ENCODE results near the gene NELFB. TPM values are rescaled to one million over a fixed set of nuclear protein-coding genes. Genes with fewer than 3 reads are reported as not detected.

Gene NELFB
- total RNA-seq, result 45.1 and 51.7 TPM in 2 replicates

DNA sequence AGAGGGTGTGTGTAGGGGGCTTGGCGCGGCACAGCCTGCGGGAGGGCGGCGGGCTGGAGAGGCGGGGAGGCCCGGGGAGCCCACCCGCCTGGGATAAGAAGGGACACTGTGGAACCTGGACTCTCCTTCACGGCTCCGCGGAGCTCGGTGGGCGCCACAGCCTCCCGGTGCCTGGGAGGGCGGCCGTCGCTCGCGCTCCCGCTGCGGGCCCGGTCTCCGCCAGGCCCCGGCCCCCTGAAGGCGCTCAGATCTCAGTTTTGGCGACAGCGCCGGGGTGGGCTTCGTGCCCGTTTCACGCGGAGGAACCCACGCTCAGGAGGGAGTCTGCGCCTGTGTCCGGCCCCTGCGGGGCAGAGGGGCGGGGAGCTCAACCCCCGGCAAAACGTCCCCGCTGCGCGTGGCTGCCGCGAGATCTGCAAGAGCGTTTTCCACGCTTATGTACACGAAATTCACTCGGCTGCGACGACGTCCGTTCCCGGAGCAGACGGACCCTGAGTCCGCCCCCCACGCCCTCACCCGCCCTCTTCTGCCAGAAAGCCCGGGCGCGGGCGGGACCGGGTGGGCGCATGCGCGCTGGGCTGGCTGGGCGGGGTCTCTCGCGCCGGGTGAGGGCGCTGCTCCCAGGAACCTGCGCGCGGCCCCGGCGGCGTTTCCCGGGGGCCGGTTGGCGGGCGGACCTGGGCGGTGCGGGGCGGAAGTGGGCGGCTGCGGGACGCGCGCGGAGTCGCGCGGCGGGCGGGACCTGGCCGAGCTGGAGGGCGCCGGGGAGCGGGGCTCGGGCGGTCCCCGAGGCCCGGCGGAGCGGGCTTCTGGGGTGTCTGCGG is at the start of gene NELFB:
Gene NELFB (plus strand): TSS at position 704 of the 824 bp plus-strand sequence.

DNA sequence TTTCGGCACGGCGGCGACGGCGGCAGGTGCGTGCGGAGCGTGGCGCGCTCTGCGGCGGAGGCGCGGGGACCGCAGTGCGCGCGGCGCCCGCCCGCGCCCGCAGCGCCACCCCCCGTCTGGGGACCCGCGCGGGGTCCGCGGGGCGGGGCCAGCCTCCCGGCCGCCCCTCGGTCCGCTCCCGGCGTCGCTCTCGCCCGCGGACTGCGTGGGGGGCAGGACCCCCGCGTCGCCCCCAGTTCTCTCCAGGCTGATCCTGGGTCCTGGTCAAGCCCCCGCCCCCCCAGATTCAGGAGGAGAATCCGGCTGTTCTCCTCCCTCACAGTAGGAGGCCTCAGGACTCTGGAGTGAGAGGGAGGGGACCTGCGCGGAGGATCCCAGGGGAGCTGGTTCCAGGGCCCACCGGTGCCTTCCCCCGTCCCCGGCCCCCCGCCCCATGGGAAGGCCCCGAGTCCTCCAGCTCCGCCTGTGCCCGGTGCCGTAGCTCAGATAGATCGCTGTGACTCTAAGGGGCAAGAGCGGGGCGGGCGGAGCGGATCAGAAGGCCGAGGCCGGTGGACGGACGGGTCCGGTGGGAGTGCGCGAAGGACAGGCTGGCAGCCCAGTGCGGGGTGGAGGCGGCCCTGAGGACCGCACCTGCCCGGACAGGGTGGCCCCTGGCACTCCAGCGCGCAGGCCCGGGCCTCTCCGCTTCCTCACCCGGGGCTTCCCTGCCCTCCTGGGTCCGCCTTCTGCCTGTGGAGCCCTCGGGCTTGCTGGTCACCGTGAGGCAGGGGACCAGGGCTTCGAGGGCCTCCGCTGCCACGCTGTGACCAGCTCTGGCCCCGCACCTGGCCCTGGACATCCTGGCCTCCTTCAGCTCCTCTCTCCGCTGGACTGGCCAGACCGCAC is 32.7 kb upstream of the NELFB start, which contains the start of gene RNF208:
Gene RNF208 (minus strand): TSS at position 51 of the 888 bp plus-strand sequence. CDS start 1,028 bp downstream, outside the sequence.

GRCh38 chr9:137224830-137225694 is 30.1 kb upstream of the NELFB start, which contains the start of gene CYSRT1:
Gene CYSRT1, plus strand, starts transcription at chr9:137225174. Its CDS starts 448 bp downstream, at chr9:137225622.

GRCh38 chr9:137227054-137227852 is 27.9 kb upstream of the NELFB start, which contains the start of gene RNF224:
Gene RNF224, plus strand, starts transcription at chr9:137227502. Its CDS starts 834 bp downstream, at chr9:137228336.

GRCh38 chr9:137230705-137231371 is 24.3 kb upstream of the NELFB start, which contains the start of gene SLC34A3:
Gene SLC34A3, plus strand, starts transcription at chr9:137230901. Its CDS starts 802 bp downstream, at chr9:137231703.

GRCh38 chr9:137240841-137241489 is 14.2 kb upstream of the NELFB start, which contains the start of gene TUBB4B:
Gene TUBB4B, plus strand, starts transcription at chr9:137241287. Its CDS starts 74 bp downstream, at chr9:137241361.

GRCh38 chr9:137251194-137251461 is 4.0 kb upstream of the NELFB start, which contains the start of gene STPG3:
Gene STPG3, plus strand, starts transcription at chr9:137251286. Its CDS starts 1 bp downstream, at chr9:137251287.

GRCh38 chr9:137277329-137278041 is 22.4 kb downstream of the NELFB start, which contains the start of gene TOR4A:
Gene TOR4A, plus strand, starts transcription at chr9:137277726. Its CDS starts 964 bp downstream, at chr9:137278690.

DNA sequence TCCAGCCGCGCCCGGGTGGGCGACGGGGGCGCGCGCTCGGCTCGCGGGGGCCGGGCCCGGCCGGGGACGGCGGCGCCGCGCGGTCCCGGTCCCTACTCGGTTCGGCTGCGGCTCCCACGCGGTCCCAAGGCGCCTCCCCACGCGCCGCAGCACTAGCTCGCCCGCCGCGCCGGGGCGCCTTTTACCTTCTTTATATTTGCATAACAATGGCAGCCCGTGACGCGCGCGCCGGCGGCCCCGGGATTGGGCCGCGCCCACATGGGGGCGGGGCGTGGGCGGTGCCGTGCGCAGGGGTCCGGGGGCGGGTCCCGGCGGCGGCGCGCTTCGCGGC is 47.0 kb downstream of the NELFB start, which contains the start of gene NRARP:
Gene NRARP (minus strand): TSS at position 154 of the 331 bp plus-strand sequence. CDS start 343 bp downstream, outside the sequence.

Other genes with a start within 250 kb of the NELFB start
- gene ABCA2, start 227.1 kb upstream of the NELFB start, total RNA-seq, result 0.95 and 5.2 TPM in 2 replicates
- gene FUT7, start 223.2 kb upstream of the NELFB start, total RNA-seq, result not detected in 2 replicates
- 2.9 and 9.0 TPM in 2 replicates for gene NPDC1, start 209.2 kb upstream of the NELFB start, total RNA-seq
- 0.11 and 0.39 TPM in 2 replicates for gene ENTPD2, start 201.3 kb upstream of the NELFB start, total RNA-seq
- 4.0 and 10.3 TPM in 2 replicates for gene SAPCD2, start 184.8 kb upstream of the NELFB start, total RNA-seq
- gene UAP1L1, start 177.8 kb upstream of the NELFB start, total RNA-seq, result 1.2 and 3.8 TPM in 2 replicates
- gene MAN1B1, start 168.3 kb upstream of the NELFB start, total RNA-seq, result 63.0 and 80.3 TPM in 2 replicates
- gene DPP7, start 140.6 kb upstream of the NELFB start, total RNA-seq, result 25.3 and 29.1 TPM in 2 replicates
- gene GRIN1, start 116.2 kb upstream of the NELFB start, total RNA-seq, result 0.04 and 0.23 TPM in 2 replicates
- not detected in 2 replicates for gene LRRC26, start 85.3 kb upstream of the NELFB start, total RNA-seq
- not detected in 2 replicates for gene TMEM210, start 83.3 kb upstream of the NELFB start, total RNA-seq
- 8.4 and 11.1 TPM in 2 replicates for gene ANAPC2, start 66.8 kb upstream of the NELFB start, total RNA-seq
- gene SSNA1, start 66.7 kb upstream of the NELFB start, total RNA-seq, result 95.3 and 137 TPM in 2 replicates
- gene TPRN, start 54.6 kb upstream of the NELFB start, total RNA-seq, result 4.9 and 6.7 TPM in 2 replicates
- gene TMEM203, start 49.7 kb upstream of the NELFB start, total RNA-seq, result 29.0 and 40.6 TPM in 2 replicates
- gene NDOR1, start 49.6 kb upstream of the NELFB start, total RNA-seq, result 9.0 and 11.4 TPM in 2 replicates
- gene RNF208, start 33.1 kb upstream of the NELFB start, total RNA-seq, result 0.23 TPM in 1 of 2 replicates, not detected in the other
- 0.70 and 1.4 TPM in 2 replicates for gene CYSRT1, start 30.2 kb upstream of the NELFB start, total RNA-seq
- gene RNF224, start 27.8 kb upstream of the NELFB start, total RNA-seq, result 0.15 TPM in 1 of 2 replicates, not detected in the other
- not detected in 2 replicates for gene SLC34A3, start 24.4 kb upstream of the NELFB start, total RNA-seq
- gene TUBB4B, start 14.0 kb upstream of the NELFB start, total RNA-seq, result 439 and 1,151 TPM in 2 replicates
- gene STPG3, start 4.0 kb upstream of the NELFB start, total RNA-seq, result not detected in 2 replicates
- 17.8 and 24.2 TPM in 2 replicates for gene TOR4A, start 22.4 kb downstream of the NELFB start, total RNA-seq
- 1.1 and 2.2 TPM in 2 replicates for gene NRARP, start 46.9 kb downstream of the NELFB start, total RNA-seq
- 4.6 and 8.9 TPM in 2 replicates for gene EXD3, start 167.8 kb downstream of the NELFB start, total RNA-seq
- 0.31 TPM in 1 of 2 replicates, not detected in the other for gene NOXA1, start 168.1 kb downstream of the NELFB start, total RNA-seq
- gene ENTPD8, start 186.0 kb downstream of the NELFB start, total RNA-seq, result not detected in 2 replicates
- gene NSMF, start 204.0 kb downstream of the NELFB start, total RNA-seq, result 48.9 and 50.7 TPM in 2 replicates

All from hair follicular keratinocyte (primary cell).